HEK293 (cell line): ENCODE results near the gene ALDH1B1.

Source experiments
- BCL11A ChIP-seq: fragments of 450-650 bp; formaldehyde crosslinking; IDR thresholded peaks from 2 replicates; pipeline ENCODE4 v1.5.1; 2016; ENCODE audit warnings: low read depth, missing biosample characterization, missing genetic modification characterization
- CTCF ChIP-seq: fragments of 450-650 bp; formaldehyde crosslinking; IDR thresholded peaks from 2 replicates; pipeline ENCODE4 v1.5.1; 2016; ENCODE audit warnings: missing biosample characterization, missing genetic modification characterization
- GLIS1 ChIP-seq: fragments of 450-650 bp; formaldehyde crosslinking; IDR thresholded peaks from 2 replicates; pipeline ENCODE4 v1.5.1; 2016; ENCODE audit warnings: missing biosample characterization, missing genetic modification characterization
- KLF10 ChIP-seq: fragments of 450-650 bp; IDR thresholded peaks from 2 replicates; pipeline ENCODE4 v1.5.1; 2018; ENCODE audit warnings: missing biosample characterization, mild to moderate bottlenecking, missing genetic modification characterization
- ZBTB20 ChIP-seq: fragments of 450-650 bp; formaldehyde crosslinking; IDR thresholded peaks from 2 replicates; pipeline ENCODE4 v1.5.1; 2016; ENCODE audit warnings: missing biosample characterization, missing genetic modification characterization
- ZNF121 ChIP-seq: fragments of 450-650 bp; formaldehyde crosslinking; IDR thresholded peaks from 2 replicates; pipeline ENCODE4 v1.5.1; 2016; ENCODE audit warnings: missing biosample characterization, missing genetic modification characterization
- ZNF302 ChIP-seq: fragments of 450-650 bp; formaldehyde crosslinking; IDR thresholded peaks from 2 replicates; pipeline ENCODE4 v1.5.1; 2016; ENCODE audit warnings: missing biosample characterization, missing genetic modification characterization, low read depth
- ZNF76 ChIP-seq: fragments of 450-650 bp; formaldehyde crosslinking; IDR thresholded peaks from 2 replicates; pipeline ENCODE4; 2016; ENCODE audit warnings: low read depth, missing biosample characterization, missing genetic modification characterization, borderline replicate concordance

- no peak for TF ChIP-seq BCL11A
- no peak for TF ChIP-seq GLIS1
- TF ChIP-seq CTCF (tag by site-specific recombination), result no peak
- TF ChIP-seq ZNF302, result no peak
- TF ChIP-seq ZNF121 (tag by site-specific recombination), result no peak
- TF ChIP-seq ZNF76 (tag by site-specific recombination), result no peak
- TF ChIP-seq ZBTB20, result no peak
- TF ChIP-seq KLF10, result no peak
Observed at GRCh38 chr9:38360839-38361472, 31.5 kb upstream of the ALDH1B1 start.
